ENCODE measurements around the gene INTS7. TPM values are rescaled to one million over a fixed set of nuclear protein-coding genes. Genes with fewer than 3 reads are reported as not detected.

The INTS7 gene
- total RNA-seq, 2 donors from 2014 or later: 27.6 to 32.8 TPM

DNA sequence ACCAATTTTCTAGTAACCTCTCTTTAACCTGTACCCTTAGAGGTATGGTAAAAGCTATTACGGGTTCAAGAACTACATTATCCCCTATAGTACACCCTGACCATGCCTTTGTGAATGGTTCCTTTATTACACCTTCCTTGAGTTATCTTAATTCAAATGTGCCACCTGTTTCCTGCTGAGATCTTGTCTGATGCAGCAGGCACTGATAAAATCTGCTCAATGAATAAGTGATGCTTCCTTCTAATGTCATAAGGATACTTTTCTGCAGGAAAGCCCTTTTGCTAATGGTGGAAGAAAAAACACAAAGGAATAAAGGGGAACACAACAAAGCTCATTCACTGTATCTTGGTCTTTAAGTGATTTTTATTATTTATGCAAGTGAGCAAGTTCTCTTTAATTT, 25.8 kb downstream of the INTS7 start:
- no peak overlapping the region for H3K9ac ChIP-seq (ENCODE audit: extremely low read depth, low read length, poor library complexity, severe bottlenecking)
- H3K27me3 ChIP-seq (ENCODE audit: control insufficient read depth, insufficient read depth, low read length, poor library complexity, severe bottlenecking): no peaks in the 10 kb centered on the region
- H3K27ac ChIP-seq (ENCODE audit: low read depth, low read length): no peak overlapping the region
- peaks cover 73% of the 10 kb centered on the region for H3K36me3 ChIP-seq (ENCODE audit: control insufficient read depth, insufficient read depth, low read length)
- Mint-ChIP-seq H3K9me3 (peaks cover 6% of the 10 kb centered on the region), H3K27ac (no peak overlapping the region), H3K36me3 (ENCODE audit: low read depth) (peaks cover 30% of the 10 kb centered on the region), H3K27me3 (ENCODE audit: insufficient read depth) (no peaks in the 10 kb centered on the region), H3K4me1 (peaks cover 15% of the 10 kb centered on the region), H3K4me3 (no peak overlapping the region)
- H3K4me1 ChIP-seq (ENCODE audit: control insufficient read depth, insufficient read depth, low read length): no peaks in the 10 kb centered on the region
- 100% methylated on average over 1 of the region's 1 CpG; no CpG with 5 or more reads in 1 of the 2 experiments for WGBS, 2 experiments (ENCODE audit: insufficient coverage in 1 of 2, insufficient read length in 1 of 2)
- no peak for DNase-seq
- no peak for TF ChIP-seq CTCF (conservative IDR thresholded peaks at IDR 0.05)
- no peak overlapping the region for H3K4me3 ChIP-seq (ENCODE audit: low read length)
- peaks cover 8% of the 10 kb centered on the region for H3K9me3 ChIP-seq (ENCODE audit: control insufficient read depth, low read length)

- Mint-ChIP-seq H3K4me1 (peaks cover 24% of the 10 kb centered on the region), H3K27me3 (ENCODE audit: insufficient read depth) (no peaks in the 10 kb centered on the region), H3K36me3 (ENCODE audit: low read depth) (peaks cover 25% of the 10 kb centered on the region), H3K4me3 (no peak overlapping the region), H3K9me3 (no peaks in the 10 kb centered on the region), H3K27ac (no peak overlapping the region)
- H3K9ac ChIP-seq (ENCODE audit: extremely low read depth, low read length, poor library complexity, severe bottlenecking): no peak overlapping the region
- H3K4me1 ChIP-seq (ENCODE audit: control insufficient read depth, insufficient read depth, low read length): no peaks in the 10 kb centered on the region
- DNase-seq: no peak
- H3K9me3 ChIP-seq (ENCODE audit: control insufficient read depth, low read length): no peaks in the 10 kb centered on the region
- H3K27me3 ChIP-seq (ENCODE audit: control insufficient read depth, insufficient read depth, low read length, poor library complexity, severe bottlenecking): no peaks in the 10 kb centered on the region
- H3K4me3 ChIP-seq (ENCODE audit: low read length): no peak overlapping the region
- H3K27ac ChIP-seq (ENCODE audit: low read depth, low read length): no peak overlapping the region
- 93 to 94% methylated on average over 6 to 9 of the region's 9 CpGs for WGBS, 2 experiments (ENCODE audit: insufficient coverage in 1 of 2, insufficient read length in 1 of 2)
- H3K36me3 ChIP-seq (ENCODE audit: control insufficient read depth, insufficient read depth, low read length): peaks cover 64% of the 10 kb centered on the region
- TF ChIP-seq CTCF (conservative IDR thresholded peaks at IDR 0.05): no peak
These were observed 27.5 kb downstream of the INTS7 start for GRCh38 chr1:212007886-212008285.

DNA sequence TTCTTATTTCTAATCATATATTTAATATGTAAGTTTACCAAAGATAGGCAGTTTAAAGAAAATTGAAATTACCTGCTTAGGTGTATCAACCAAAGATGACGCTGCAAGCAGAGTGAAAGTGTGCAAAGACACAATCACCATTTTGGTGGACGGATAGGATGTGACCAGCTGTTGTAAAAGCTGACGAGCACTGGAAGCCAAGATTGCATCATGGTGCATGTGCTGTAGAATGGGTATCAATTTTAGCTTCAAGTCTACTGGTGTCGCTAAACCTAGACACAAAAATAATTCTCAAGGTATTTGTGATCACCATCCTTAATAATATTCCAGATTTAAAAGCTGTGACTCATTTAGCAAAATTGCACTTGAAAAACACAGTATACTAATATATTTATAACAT, 28.2 kb downstream of the INTS7 start:
- no peaks in the 10 kb centered on the region for H3K9me3 ChIP-seq (ENCODE audit: control insufficient read depth, low read length)
- Mint-ChIP-seq H3K27me3 (ENCODE audit: insufficient read depth) (no peaks in the 10 kb centered on the region), H3K27ac (no peak overlapping the region), H3K4me1 (peaks cover 31% of the 10 kb centered on the region), H3K9me3 (no peaks in the 10 kb centered on the region), H3K36me3 (ENCODE audit: low read depth) (peaks cover 25% of the 10 kb centered on the region), H3K4me3 (no peak overlapping the region)
- no peak overlapping the region for H3K4me3 ChIP-seq (ENCODE audit: low read length)
- 92 to 98% methylated on average over 2 to 4 of the region's 4 CpGs for WGBS, 2 experiments (ENCODE audit: insufficient coverage in 1 of 2, insufficient read length in 1 of 2)
- no peaks in the 10 kb centered on the region for H3K4me1 ChIP-seq (ENCODE audit: control insufficient read depth, insufficient read depth, low read length)
- no peak for TF ChIP-seq CTCF (conservative IDR thresholded peaks at IDR 0.05)
- H3K27me3 ChIP-seq (ENCODE audit: control insufficient read depth, insufficient read depth, low read length, poor library complexity, severe bottlenecking): no peaks in the 10 kb centered on the region
- no peak overlapping the region for H3K27ac ChIP-seq (ENCODE audit: low read depth, low read length)
- peaks cover 58% of the 10 kb centered on the region for H3K36me3 ChIP-seq (ENCODE audit: control insufficient read depth, insufficient read depth, low read length)
- no peak overlapping the region for H3K9ac ChIP-seq (ENCODE audit: extremely low read depth, low read length, poor library complexity, severe bottlenecking)
- no peak for DNase-seq

All from endodermal cell (in vitro differentiated cells).